RWPE1 (cell line): ENCODE data around the gene TPM2.

Experiments used
- CTCF ChIA-PET: fragments of 350-600 bp; sonication (Branson Sonifier 250); formaldehyde crosslinking; extraction: SDS; loops from one replicate; lab custom pipeline; 2021; lab: Yijun Ruan, JAX
- POLR2A ChIA-PET: fragments of 400-600 bp; formaldehyde crosslinking; extraction: SDS; loops from one replicate; lab custom pipeline; 2020; ENCODE audit warnings: antibody characterized with exemption; ENCODE audit not compliant: low non-redundant PET; lab: Yijun Ruan, JAX
- DNase-seq: peaks from one replicate; pipeline ENCODE4 v3.0.0; 2012; ENCODE audit warnings: low spot score
- H3K27ac ChIP-seq: fragments of 450-650 bp; 2 replicates; pipeline ENCODE4 v1.5.1; 2017
- TF ChIP-seq, protein P1 (sequence below): fragments of 450-650 bp; conservative IDR thresholded peaks from 2 replicates; pipeline ENCODE4 v1.5.1; 2017; ENCODE audit warnings: low read depth, mild to moderate bottlenecking

Gene TPM2

DNA sequence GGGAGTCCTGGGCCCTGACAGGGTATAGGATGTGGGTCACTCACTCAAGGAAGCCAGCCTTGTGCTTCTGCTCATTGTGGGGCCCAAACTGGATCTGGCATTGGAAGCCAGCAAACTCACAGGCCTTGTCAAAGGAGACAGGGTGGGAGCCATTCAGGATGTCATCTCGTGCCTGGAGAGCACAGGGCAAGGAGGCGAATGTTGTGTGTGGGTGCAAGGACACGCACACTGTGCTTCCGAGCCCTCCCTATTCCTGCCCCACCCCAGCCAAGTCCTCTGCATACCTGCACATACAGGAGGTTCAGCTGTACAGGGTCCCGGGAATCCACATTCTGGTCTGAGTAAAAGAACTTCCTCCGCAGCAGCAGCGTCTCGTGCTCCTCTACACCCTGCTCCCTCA, 34.2 kb upstream of the TPM2 start:
- ChIA-PET CTCF (interaction anchor here (0.6 to 0.9 kb wide), 2 partner anchors 27 to 673 kb away, joined by 3 to 6 read pairs; no protein-coding TSS in a partner anchor), POLR2A (no interaction called here)
- TF ChIP-seq, protein P1, sequence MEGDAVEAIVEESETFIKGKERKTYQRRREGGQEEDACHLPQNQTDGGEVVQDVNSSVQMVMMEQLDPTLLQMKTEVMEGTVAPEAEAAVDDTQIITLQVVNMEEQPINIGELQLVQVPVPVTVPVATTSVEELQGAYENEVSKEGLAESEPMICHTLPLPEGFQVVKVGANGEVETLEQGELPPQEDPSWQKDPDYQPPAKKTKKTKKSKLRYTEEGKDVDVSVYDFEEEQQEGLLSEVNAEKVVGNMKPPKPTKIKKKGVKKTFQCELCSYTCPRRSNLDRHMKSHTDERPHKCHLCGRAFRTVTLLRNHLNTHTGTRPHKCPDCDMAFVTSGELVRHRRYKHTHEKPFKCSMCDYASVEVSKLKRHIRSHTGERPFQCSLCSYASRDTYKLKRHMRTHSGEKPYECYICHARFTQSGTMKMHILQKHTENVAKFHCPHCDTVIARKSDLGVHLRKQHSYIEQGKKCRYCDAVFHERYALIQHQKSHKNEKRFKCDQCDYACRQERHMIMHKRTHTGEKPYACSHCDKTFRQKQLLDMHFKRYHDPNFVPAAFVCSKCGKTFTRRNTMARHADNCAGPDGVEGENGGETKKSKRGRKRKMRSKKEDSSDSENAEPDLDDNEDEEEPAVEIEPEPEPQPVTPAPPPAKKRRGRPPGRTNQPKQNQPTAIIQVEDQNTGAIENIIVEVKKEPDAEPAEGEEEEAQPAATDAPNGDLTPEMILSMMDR: no peak
- no peak overlapping the region; the same call in 1 of the 2 replicates for H3K27ac ChIP-seq
- DNase-seq: no peak

DNA sequence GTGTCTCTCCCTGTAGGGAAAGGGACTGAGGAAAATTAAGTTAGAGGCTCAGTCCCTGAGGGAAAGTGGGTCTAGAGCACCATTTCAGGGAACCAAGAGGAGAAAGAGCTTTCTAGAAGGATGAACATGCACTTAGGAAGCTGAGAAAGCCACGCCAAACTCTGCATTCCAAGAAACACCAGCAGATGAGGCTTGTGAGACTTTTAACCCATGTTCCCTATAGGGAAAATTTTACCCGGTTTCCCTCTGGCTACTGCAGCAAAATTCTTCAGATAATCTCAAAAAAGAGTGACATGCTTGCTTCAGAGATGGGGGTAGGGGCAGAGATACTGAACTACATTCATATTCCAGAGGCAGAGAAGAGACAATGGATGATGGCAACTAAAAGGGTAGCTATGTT, 33.7 kb upstream of the TPM2 start:
- POLR2A ChIA-PET: no interaction called here
- CTCF ChIA-PET: interaction anchor here (0.6 to 0.9 kb wide), 2 partner anchors 27 to 672 kb away, joined by 3 to 6 read pairs; no protein-coding TSS in a partner anchor

DNA sequence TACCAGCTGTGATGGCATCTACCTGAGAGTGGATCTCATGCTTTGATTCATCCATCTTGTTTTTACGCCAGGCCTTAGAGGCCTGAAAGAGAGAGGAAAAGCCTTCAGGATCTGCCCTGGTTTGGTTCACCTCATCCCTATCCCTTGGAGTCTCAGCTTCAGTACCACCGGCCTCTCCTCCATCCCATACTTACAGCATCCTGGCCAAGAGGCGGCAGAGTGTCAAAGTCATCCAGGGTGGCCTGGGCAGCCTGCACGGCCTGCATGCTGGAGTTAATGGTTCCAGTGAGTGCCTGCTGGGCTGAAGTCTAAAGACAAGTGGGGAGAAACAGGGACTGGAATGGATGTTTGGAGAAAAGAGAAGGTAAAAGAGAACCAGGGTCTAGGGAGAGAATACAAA, 29.8 kb upstream of the TPM2 start:
- TF ChIP-seq, protein P1: no peak
- peak overlapping the region; percentile 4; the same call in 1 of the 2 replicates for H3K27ac ChIP-seq
- no peak for DNase-seq
- POLR2A ChIA-PET: no interaction called here
- CTCF ChIA-PET: interaction anchor here (0.9 kb wide), 1 partner anchor 70 kb away, joined by 4 read pairs; no protein-coding TSS in a partner anchor

More for the DNA sequence above, 33.7 kb upstream of the TPM2 start:
- no peak overlapping the region; the same call in 1 of the 2 replicates for H3K27ac ChIP-seq
- DNase-seq: no peak
- TF ChIP-seq, protein P1: no peak

DNA sequence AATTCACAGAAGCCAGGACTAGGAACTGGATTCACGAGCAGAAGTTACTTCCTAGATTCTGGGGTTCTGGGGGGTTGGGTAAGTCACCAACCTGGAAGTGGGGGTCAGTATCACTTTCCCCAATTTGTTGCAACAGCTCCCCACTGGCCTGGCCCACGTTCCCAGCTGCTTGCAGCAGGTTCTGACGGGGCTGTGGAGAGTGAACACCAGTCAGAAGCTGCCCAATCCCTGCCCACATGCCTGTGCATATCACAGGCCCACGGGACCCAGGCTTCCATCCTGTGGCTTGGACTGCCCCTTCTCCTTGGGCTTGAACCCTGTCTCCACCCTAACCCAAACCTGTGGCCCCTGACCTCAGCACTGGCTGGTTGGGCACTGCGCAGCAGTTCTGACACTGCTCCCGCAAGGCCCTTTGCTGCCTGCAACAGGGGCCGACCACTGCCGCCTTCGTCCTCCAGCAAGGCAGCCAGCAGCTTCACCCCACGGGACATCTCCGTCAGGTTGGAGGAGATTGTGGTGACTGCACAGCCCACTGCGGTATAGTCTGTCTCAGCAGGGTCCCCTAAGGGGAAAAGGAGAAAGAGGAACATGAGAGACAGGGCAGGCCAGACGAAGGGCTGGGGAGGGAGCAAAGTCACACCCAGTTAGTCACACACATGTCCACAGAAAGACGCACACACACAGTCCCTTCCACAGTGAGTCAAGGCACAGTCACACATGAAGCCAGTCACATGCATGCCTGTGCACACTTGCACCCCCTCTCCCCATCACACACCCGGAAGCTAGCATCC, 29.2 kb upstream of the TPM2 start:
- H3K27ac ChIP-seq: peak overlapping the region; percentile 4
- ChIA-PET POLR2A (no interaction called here), CTCF (interaction anchor here (0.9 kb wide), 1 partner anchor 71 kb away, joined by 4 read pairs; no protein-coding TSS in a partner anchor)
- TF ChIP-seq, protein P1: no peak
- DNase-seq: no peak

DNA sequence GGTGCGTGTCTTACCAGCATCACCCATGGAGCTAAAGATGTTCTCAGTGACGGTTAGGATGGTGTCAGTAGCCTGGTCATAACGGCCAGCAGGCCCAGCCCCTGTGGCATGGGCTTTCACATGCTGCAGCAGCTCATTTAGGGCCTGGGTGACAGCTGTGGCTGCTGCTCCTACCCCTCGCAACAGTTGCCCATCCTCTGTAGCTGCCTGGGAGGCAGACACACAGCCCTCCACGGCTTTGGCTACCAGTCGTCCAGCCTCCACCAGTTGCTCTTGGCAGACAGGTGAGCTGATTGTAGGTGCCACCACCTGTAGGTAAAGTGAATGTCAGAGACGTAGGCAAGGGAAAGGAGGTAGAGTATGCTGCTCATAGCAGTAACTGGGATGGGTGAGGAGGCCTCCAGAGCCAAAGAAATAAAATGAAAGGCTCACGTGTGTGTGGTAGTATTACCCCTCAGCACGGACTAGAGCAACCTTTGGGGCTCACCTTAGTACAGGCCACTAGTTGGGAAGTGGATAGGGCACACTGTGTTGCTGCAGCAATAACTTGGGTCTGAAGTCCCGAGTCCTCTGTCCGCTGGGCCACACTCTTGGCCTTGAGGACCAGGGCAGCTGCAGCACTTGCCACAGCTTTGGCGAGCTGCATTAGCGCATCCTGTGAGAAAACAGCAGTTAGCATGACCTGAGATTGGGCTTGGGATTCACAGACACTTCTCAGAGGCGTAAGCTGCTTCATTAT, 27.6 kb upstream of the TPM2 start:
- ChIA-PET CTCF (no interaction called here), POLR2A (no interaction called here)
- TF ChIP-seq, protein P1: no peak
- H3K27ac ChIP-seq: 0 out of 2 replicates have a peak overlapping the region, but pooled peaks have one; percentile 0
- DNase-seq: no peak

DNA sequence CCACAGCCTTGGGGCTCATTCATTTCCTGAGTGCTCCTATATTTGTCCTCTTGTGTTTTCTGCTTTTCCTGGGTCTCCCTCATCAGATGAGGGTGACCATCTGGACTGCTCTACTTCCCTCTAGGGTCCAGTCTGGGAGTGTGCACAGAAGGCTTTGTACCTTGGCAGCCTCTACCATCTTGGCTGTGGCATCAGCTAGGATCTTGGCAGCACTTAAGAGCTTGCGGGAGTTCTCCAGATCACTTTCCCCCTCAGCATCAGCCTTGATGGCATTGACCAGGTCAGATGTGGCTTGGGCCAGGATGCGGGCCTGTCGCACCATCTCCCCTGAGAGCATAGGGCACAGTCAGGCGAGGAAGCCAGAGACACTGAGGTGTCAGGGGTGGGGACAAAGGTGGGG, 26.5 kb upstream of the TPM2 start:
- POLR2A ChIA-PET: interaction anchor here (1.1 kb wide), 1 partner anchor 54 kb away, joined by 3 read pairs; no protein-coding TSS in a partner anchor
- TF ChIP-seq, protein P1: no peak
- H3K27ac ChIP-seq: no peak overlapping the region
- no peak for DNase-seq
- CTCF ChIA-PET: no interaction called here
